Bronchial epithelial cell (primary cell): ENCODE results near the gene CPLANE1. TPM values are rescaled to one million over a fixed set of nuclear protein-coding genes. Genes with fewer than 3 reads are reported as not detected.
"Not testable (repeated sequence)": the region's sequence is repeated elsewhere in the genome, so short reads cannot be mapped to it uniquely, and the experiment has no call there.

Experiments
- DNase-seq: peaks from one replicate; pipeline ENCODE4 v3.0.0-alpha.2; 2010; ENCODE audit warnings: low read depth
- FAIRE-seq: peaks from 2 replicates; lab custom pipeline; 2011; peaks lifted over from hg19 to GRCh38; lab: Jason Lieb, UNC
- H3K27me3 ChIP-seq: 2 replicates; pipeline ENCODE4 v1.5.1; 2011; ENCODE audit warnings: low read length; ENCODE audit not compliant: control insufficient read depth, insufficient read depth
- H3K36me3 ChIP-seq: 2 replicates; pipeline ENCODE4 v1.5.1; 2011; ENCODE audit warnings: low read length; ENCODE audit not compliant: control insufficient read depth, insufficient read depth
- H3K4me3 ChIP-seq: 2 replicates; pipeline ENCODE4 v1.5.1; 2011; ENCODE audit warnings: mild to moderate bottlenecking, low read depth, low read length, control low read depth
- total RNA-seq: library from RNA; depleted of rRNA; stranded (reverse); fragments of >200 nt; gene quantifications from 2 replicates; pipeline ENCODE4 v1.2.1, GENCODE V29; 2014
- TF ChIP-seq, protein P1 (sequence below): IDR thresholded peaks from 2 replicates; pipeline ENCODE4 v1.5.1; 2011; ENCODE audit warnings: mild to moderate bottlenecking, moderate library complexity, low read length, control low read depth, inconsistent platforms; ENCODE audit not compliant: insufficient read depth, severe bottlenecking

Gene CPLANE1
- total RNA-seq, 1 donor from 2014 or later, result 8.2 TPM

- FAIRE-seq, result no peak
- TF ChIP-seq, protein P1, sequence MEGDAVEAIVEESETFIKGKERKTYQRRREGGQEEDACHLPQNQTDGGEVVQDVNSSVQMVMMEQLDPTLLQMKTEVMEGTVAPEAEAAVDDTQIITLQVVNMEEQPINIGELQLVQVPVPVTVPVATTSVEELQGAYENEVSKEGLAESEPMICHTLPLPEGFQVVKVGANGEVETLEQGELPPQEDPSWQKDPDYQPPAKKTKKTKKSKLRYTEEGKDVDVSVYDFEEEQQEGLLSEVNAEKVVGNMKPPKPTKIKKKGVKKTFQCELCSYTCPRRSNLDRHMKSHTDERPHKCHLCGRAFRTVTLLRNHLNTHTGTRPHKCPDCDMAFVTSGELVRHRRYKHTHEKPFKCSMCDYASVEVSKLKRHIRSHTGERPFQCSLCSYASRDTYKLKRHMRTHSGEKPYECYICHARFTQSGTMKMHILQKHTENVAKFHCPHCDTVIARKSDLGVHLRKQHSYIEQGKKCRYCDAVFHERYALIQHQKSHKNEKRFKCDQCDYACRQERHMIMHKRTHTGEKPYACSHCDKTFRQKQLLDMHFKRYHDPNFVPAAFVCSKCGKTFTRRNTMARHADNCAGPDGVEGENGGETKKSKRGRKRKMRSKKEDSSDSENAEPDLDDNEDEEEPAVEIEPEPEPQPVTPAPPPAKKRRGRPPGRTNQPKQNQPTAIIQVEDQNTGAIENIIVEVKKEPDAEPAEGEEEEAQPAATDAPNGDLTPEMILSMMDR, result no peak
- Histone ChIP-seq H3K27me3 (no peaks in the 10 kb centered on the region), H3K36me3 (no peaks in the 10 kb centered on the region), H3K4me3 (no peak overlapping the region)
- no peak for DNase-seq
Measured at GRCh38 chr5:37090781-37091180, 158.4 kb downstream of the CPLANE1 start.

- TF ChIP-seq, protein P1, result no peak
- H3K4me3 ChIP-seq, result no peak overlapping the region
- FAIRE-seq, result no peak
- no peaks in the 10 kb centered on the region for H3K27me3 ChIP-seq
- no peaks in the 10 kb centered on the region for H3K36me3 ChIP-seq
- no peak for DNase-seq
Measured at GRCh38 chr5:37090123-37090726, 159.0 kb downstream of the CPLANE1 start.

DNA sequence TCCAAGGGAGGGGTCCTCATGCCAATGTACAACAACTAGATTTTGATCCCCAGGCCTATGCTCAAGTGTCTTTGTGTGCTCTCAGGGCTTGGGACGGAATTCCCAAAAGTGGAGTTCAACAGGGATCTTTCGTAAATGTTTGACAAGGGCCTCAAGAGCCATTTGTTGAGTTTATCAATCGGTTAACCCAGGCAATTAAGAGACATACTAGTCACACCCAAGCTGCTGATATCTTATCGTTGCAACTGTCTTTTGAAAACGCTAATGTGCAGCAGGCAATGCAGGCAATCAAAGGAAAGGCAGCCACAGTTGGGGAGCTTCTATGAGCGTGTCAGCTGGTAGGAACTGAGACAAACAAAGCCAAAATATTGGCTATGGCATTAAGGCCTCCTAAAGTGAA, 161.2 kb downstream of the CPLANE1 start:
- H3K27me3 ChIP-seq, result no peaks in the 10 kb centered on the region
- FAIRE-seq (no peak), DNase-seq (no peak)
- no peak overlapping the region for H3K4me3 ChIP-seq
- H3K36me3 ChIP-seq, result no peaks in the 10 kb centered on the region
- TF ChIP-seq, protein P1, result no peak

- DNase-seq (no peak), FAIRE-seq (no peak)
- TF ChIP-seq, protein P1, result no peak
- Histone ChIP-seq H3K27me3 (no peaks in the 10 kb centered on the region), H3K36me3 (no peaks in the 10 kb centered on the region), H3K4me3 (no peak overlapping the region)
Measured at GRCh38 chr5:37086466-37087173, 162.6 kb downstream of the CPLANE1 start.

- not testable (repeated sequence) for H3K4me3 ChIP-seq, H3K27me3 ChIP-seq, H3K36me3 ChIP-seq, DNase-seq, FAIRE-seq
Measured at GRCh38 chr5:37086026-37086425, 163.2 kb downstream of the CPLANE1 start.

- FAIRE-seq, H3K36me3 ChIP-seq, H3K4me3 ChIP-seq, DNase-seq, H3K27me3 ChIP-seq: not testable (repeated sequence)
Measured at GRCh38 chr5:37082977-37083376, 166.2 kb downstream of the CPLANE1 start.
